Measurements from ENCODE around the gene HERC4.
"Not testable (repeated sequence)": the region's sequence is repeated elsewhere in the genome, so short reads cannot be mapped to it uniquely, and the experiment has no call there.

The HERC4 gene

GRCh38 chr10:67976292-67977245 is 98.5 kb downstream of the HERC4 start:
- ChIA-PET POLR2A (no interaction called here), CTCF (no interaction called here)
- DNase-seq (ENCODE audit: extremely low spot score), result no peak
- TF ChIP-seq SUZ12 (IDR thresholded peaks at IDR 0.05), result no peak

- ChIA-PET CTCF (no interaction called here), POLR2A (no interaction called here)
- no peak for TF ChIP-seq ELF4 (IDR thresholded peaks at IDR 0.05)
- no peak for TF ChIP-seq BHLHE40 (IDR thresholded peaks at IDR 0.05; ENCODE audit: borderline replicate concordance)
- TF ChIP-seq CTBP1 (IDR thresholded peaks at IDR 0.05; ENCODE audit: borderline replicate concordance), result no peak
- no peak for TF ChIP-seq HDGF (IDR thresholded peaks at IDR 0.05; ENCODE audit: borderline replicate concordance)
- no peak for TF ChIP-seq NFRKB (IDR thresholded peaks at IDR 0.05)
- TF ChIP-seq LEF1 (IDR thresholded peaks at IDR 0.05; ENCODE audit: borderline replicate concordance), result no peak
- no peak for TF ChIP-seq SUZ12 (IDR thresholded peaks at IDR 0.05)
- TF ChIP-seq PKNOX1 (IDR thresholded peaks at IDR 0.05), result no peak
- no peak for TF ChIP-seq FOXK2 (IDR thresholded peaks at IDR 0.05)
- no peak for TF ChIP-seq ARNT (IDR thresholded peaks at IDR 0.05)
- no peak for TF ChIP-seq SP1 (IDR thresholded peaks at IDR 0.05)
- no peak for TF ChIP-seq TARDBP (IDR thresholded peaks at IDR 0.05)
- no peak for TF ChIP-seq FOXM1 (IDR thresholded peaks at IDR 0.05; ENCODE audit: borderline replicate concordance)
- TF ChIP-seq L3MBTL2 (conservative IDR thresholded peaks at IDR 0.05), result no peak
- TF ChIP-seq FOXA1 (IDR thresholded peaks at IDR 0.05), result no peak
- TF ChIP-seq ZNF384 (IDR thresholded peaks at IDR 0.05), result no peak
- no peak for DNase-seq (ENCODE audit: extremely low spot score)
These were observed 99.2 kb downstream of the HERC4 start for GRCh38 chr10:67975871-67976270.

- CTCF ChIA-PET, result no interaction called here
- no peak for DNase-seq (ENCODE audit: extremely low spot score)
- POLR2A ChIA-PET, result no interaction called here
- TF ChIP-seq FOXA1 (IDR thresholded peaks at IDR 0.05) (no peak), HDGF (IDR thresholded peaks at IDR 0.05; ENCODE audit: borderline replicate concordance) (no peak), BHLHE40 (IDR thresholded peaks at IDR 0.05; ENCODE audit: borderline replicate concordance) (no peak), ARNT (IDR thresholded peaks at IDR 0.05) (no peak), SUZ12 (IDR thresholded peaks at IDR 0.05) (no peak), ELF4 (IDR thresholded peaks at IDR 0.05) (no peak), FOXK2 (IDR thresholded peaks at IDR 0.05) (no peak), TARDBP (IDR thresholded peaks at IDR 0.05) (no peak), PKNOX1 (IDR thresholded peaks at IDR 0.05) (no peak), L3MBTL2 (conservative IDR thresholded peaks at IDR 0.05) (no peak), FOXM1 (IDR thresholded peaks at IDR 0.05; ENCODE audit: borderline replicate concordance) (no peak), SP1 (IDR thresholded peaks at IDR 0.05) (no peak), LEF1 (IDR thresholded peaks at IDR 0.05; ENCODE audit: borderline replicate concordance) (no peak), NFRKB (IDR thresholded peaks at IDR 0.05) (no peak), ZNF384 (IDR thresholded peaks at IDR 0.05) (no peak), CTBP1 (IDR thresholded peaks at IDR 0.05; ENCODE audit: borderline replicate concordance) (no peak)
These were observed 103.8 kb downstream of the HERC4 start for GRCh38 chr10:67971311-67971710.

GRCh38 chr10:67969875-67970274 is 105.2 kb downstream of the HERC4 start:
- no peak for DNase-seq (ENCODE audit: extremely low spot score)
- no peak for TF ChIP-seq L3MBTL2 (conservative IDR thresholded peaks at IDR 0.05)
- no peak for TF ChIP-seq CTBP1 (IDR thresholded peaks at IDR 0.05; ENCODE audit: borderline replicate concordance)
- TF ChIP-seq ELF4 (IDR thresholded peaks at IDR 0.05), result no peak
- TF ChIP-seq BHLHE40 (IDR thresholded peaks at IDR 0.05; ENCODE audit: borderline replicate concordance), result no peak
- TF ChIP-seq SP1 (IDR thresholded peaks at IDR 0.05), result no peak
- TF ChIP-seq SUZ12 (IDR thresholded peaks at IDR 0.05), result no peak
- TF ChIP-seq NFRKB (IDR thresholded peaks at IDR 0.05), result no peak
- no peak for TF ChIP-seq FOXM1 (IDR thresholded peaks at IDR 0.05; ENCODE audit: borderline replicate concordance)
- TF ChIP-seq FOXK2 (IDR thresholded peaks at IDR 0.05), result no peak
- no peak for TF ChIP-seq ARNT (IDR thresholded peaks at IDR 0.05)
- ChIA-PET POLR2A (no interaction called here), CTCF (no interaction called here)

GRCh38 chr10:67966035-67966434 is 109.0 kb downstream of the HERC4 start:
- DNase-seq (ENCODE audit: extremely low spot score); POLR2A ChIA-PET; CTCF ChIA-PET: not testable (repeated sequence)

GRCh38 chr10:67965456-67965855 is 109.6 kb downstream of the HERC4 start:
- ChIA-PET POLR2A (no interaction called here), CTCF (no interaction called here)
- DNase-seq (ENCODE audit: extremely low spot score), result no peak
- no peak for TF ChIP-seq LEF1 (IDR thresholded peaks at IDR 0.05; ENCODE audit: borderline replicate concordance)
- TF ChIP-seq SP1 (IDR thresholded peaks at IDR 0.05), result no peak

- ChIA-PET CTCF (no interaction called here), POLR2A (no interaction called here)
- DNase-seq (ENCODE audit: extremely low spot score), result no peak
- TF ChIP-seq TARDBP (IDR thresholded peaks at IDR 0.05), result no peak
- no peak for TF ChIP-seq ZNF384 (IDR thresholded peaks at IDR 0.05)
- no peak for TF ChIP-seq CTBP1 (IDR thresholded peaks at IDR 0.05; ENCODE audit: borderline replicate concordance)
- no peak for TF ChIP-seq FOXA1 (IDR thresholded peaks at IDR 0.05)
- TF ChIP-seq L3MBTL2 (conservative IDR thresholded peaks at IDR 0.05), result no peak
- no peak for TF ChIP-seq ARNT (IDR thresholded peaks at IDR 0.05)
- TF ChIP-seq LEF1 (IDR thresholded peaks at IDR 0.05; ENCODE audit: borderline replicate concordance), result no peak
- TF ChIP-seq HDGF (IDR thresholded peaks at IDR 0.05; ENCODE audit: borderline replicate concordance), result no peak
- TF ChIP-seq FOXM1 (IDR thresholded peaks at IDR 0.05; ENCODE audit: borderline replicate concordance), result no peak
- TF ChIP-seq BHLHE40 (IDR thresholded peaks at IDR 0.05; ENCODE audit: borderline replicate concordance), result no peak
These were observed 115.1 kb downstream of the HERC4 start for GRCh38 chr10:67959839-67960476.

Data from HEK293T (cell line).